Retina (tissue), 1 donor: Measurements from ENCODE around the gene DENND5B.
"Not testable (repeated sequence)": the region's sequence is repeated elsewhere in the genome, so short reads cannot be mapped to it uniquely, and the experiment has no call there.

Source experiments
- DNase-seq: peaks from one replicate; pipeline ENCODE4 v3.0.0-alpha.2; 2016

DENND5B gene

GRCh38 chr12:31550590-31550989, 40.3 kb downstream of the DENND5B start:
- DNase-seq, result not testable (repeated sequence)

GRCh38 chr12:31536672-31537071, 54.3 kb downstream of the DENND5B start:
- no peak for DNase-seq

- DNase-seq, result no peak
These were observed 57.5 kb downstream of the DENND5B start for GRCh38 chr12:31533470-31533869.

GRCh38 chr12:31531893-31532292, 59.0 kb downstream of the DENND5B start:
- no peak for DNase-seq

- no peak for DNase-seq
These were observed 62.8 kb downstream of the DENND5B start for GRCh38 chr12:31528095-31528494.

- no peak for DNase-seq
These were observed 63.9 kb downstream of the DENND5B start for GRCh38 chr12:31527083-31527482.

- DNase-seq, result no peak
These were observed 64.8 kb downstream of the DENND5B start for GRCh38 chr12:31526158-31526546.

- DNase-seq, result no peak
These were observed 65.3 kb downstream of the DENND5B start for GRCh38 chr12:31525496-31526157.

- no peak for DNase-seq
These were observed 66.0 kb downstream of the DENND5B start for GRCh38 chr12:31524791-31525495.

- no peak for DNase-seq
These were observed 67.6 kb downstream of the DENND5B start for GRCh38 chr12:31523306-31523705.

- no peak for DNase-seq
These were observed 68.3 kb downstream of the DENND5B start for GRCh38 chr12:31522607-31523006.

- no peak for DNase-seq
These were observed 69.0 kb downstream of the DENND5B start for GRCh38 chr12:31521964-31522363.

- DNase-seq, result no peak
These were observed 71.4 kb downstream of the DENND5B start for GRCh38 chr12:31519511-31519910.

GRCh38 chr12:31518680-31519227, 72.2 kb downstream of the DENND5B start:
- DNase-seq, result peak; percentile 22

- peak; percentile 9 for DNase-seq
These were observed 72.9 kb downstream of the DENND5B start for GRCh38 chr12:31517994-31518393.

- no peak for DNase-seq
These were observed 74.2 kb downstream of the DENND5B start for GRCh38 chr12:31516702-31517101.

GRCh38 chr12:31514912-31515311, 76.0 kb downstream of the DENND5B start:
- no peak for DNase-seq

- no peak for DNase-seq
These were observed 80.9 kb downstream of the DENND5B start for GRCh38 chr12:31510034-31510433.

- DNase-seq, result no peak
These were observed 82.3 kb downstream of the DENND5B start for GRCh38 chr12:31508436-31509150.

GRCh38 chr12:31507966-31508365, 83.0 kb downstream of the DENND5B start:
- DNase-seq, result no peak

GRCh38 chr12:31506515-31507306, 84.2 kb downstream of the DENND5B start:
- no peak for DNase-seq

GRCh38 chr12:31504625-31505222, 86.2 kb downstream of the DENND5B start:
- DNase-seq, result no peak
